Liver (tissue), 9 donors: Measurements from ENCODE around the gene GGCT. TPM values are rescaled to one million over a fixed set of nuclear protein-coding genes. Genes with fewer than 3 reads are reported as not detected.

Experiments used
- DNase-seq: peaks from one replicate; pipeline ENCODE4 v3.0.0-alpha.2; 2017; ENCODE audit warnings: low spot score
- H3K27ac ChIP-seq, 2 donors: one replicate each; pipeline ENCODE4 v1.7.0; 2013; ENCODE audit warnings: inconsistent platforms in 2 of 2, low read length in 2 of 2, control low read depth in 1 of 2, low read depth in 1 of 2, mild to moderate bottlenecking in 1 of 2
- H3K27me3 ChIP-seq, 4 donors: one replicate each; pipeline versions ENCODE4 v1.6.1 to v1.7.0; 2013; ENCODE audit warnings: low read length in 3 of 4, inconsistent platforms in 1 of 4, mild to moderate bottlenecking in 1 of 4, moderate library complexity in 1 of 4; ENCODE audit not compliant: control insufficient read depth in 4 of 4, insufficient read depth in 4 of 4
- H3K36me3 ChIP-seq, 4 donors: one replicate each; pipeline versions ENCODE4 v1.6.1 to v1.7.0; 2013; ENCODE audit warnings: low read length in 3 of 4, mild to moderate bottlenecking in 3 of 4, low read depth in 1 of 4, moderate library complexity in 1 of 4; ENCODE audit not compliant: control insufficient read depth in 4 of 4, insufficient read depth in 3 of 4
- H3K4me1 ChIP-seq, 4 donors: one replicate each; pipeline versions ENCODE4 v1.6.1 to v1.7.0; 2013; ENCODE audit warnings: low read length in 3 of 4, mild to moderate bottlenecking in 3 of 4, moderate library complexity in 1 of 4; ENCODE audit not compliant: control insufficient read depth in 4 of 4, insufficient read depth in 4 of 4
- H3K4me3 ChIP-seq, 3 donors: one replicate each; pipeline versions ENCODE4 v1.6.1 to v1.7.0; 2013; ENCODE audit warnings: low read length in 3 of 3, control low read depth in 1 of 3, low read depth in 1 of 3, mild to moderate bottlenecking in 1 of 3
- H3K9ac ChIP-seq, 2 donors: one replicate each; pipeline ENCODE4 v1.7.0; 2013; ENCODE audit warnings: low read length in 2 of 2, mild to moderate bottlenecking in 2 of 2, moderate library complexity in 2 of 2, control low read depth in 1 of 2, low read depth in 1 of 2
- H3K9me3 ChIP-seq, 4 donors: one replicate each; pipeline versions ENCODE4 v1.6.1 to v1.7.0; 2013; ENCODE audit warnings: low read length in 3 of 4; ENCODE audit not compliant: control insufficient read depth in 4 of 4
- ATF3 ChIP-seq: IDR thresholded peaks from 2 replicates; pipeline ENCODE4 v1.6.1; 2016; ENCODE audit warnings: antibody characterized with exemption
- EGR1 ChIP-seq, 2 donors: IDR thresholded peaks; 2 replicates each; pipeline ENCODE4 v1.6.1; 2016 to 2018; ENCODE audit warnings: antibody characterized with exemption in 2 of 2, low read depth in 2 of 2
- FOXA1 ChIP-seq: IDR thresholded peaks from 2 replicates; pipeline ENCODE4 v1.6.1; 2016; ENCODE audit warnings: antibody characterized with exemption
- FOXA2 ChIP-seq: IDR thresholded peaks from 2 replicates; pipeline ENCODE4 v1.6.1; 2016; ENCODE audit warnings: antibody characterized with exemption
- GABPA ChIP-seq, 2 donors: IDR thresholded peaks in 1 of 2; conservative IDR thresholded peaks in 1 of 2; 2 replicates each; pipeline ENCODE4 v1.6.1; 2016; ENCODE audit warnings: antibody characterized with exemption in 2 of 2, mild to moderate bottlenecking in 1 of 2, moderate library complexity in 1 of 2
- HNF4A ChIP-seq, 2 donors: conservative IDR thresholded peaks; 2 replicates each; pipeline ENCODE4 v1.6.1; 2016; ENCODE audit warnings: antibody characterized with exemption in 2 of 2, mild to moderate bottlenecking in 2 of 2
- HNF4G ChIP-seq: IDR thresholded peaks from 2 replicates; pipeline ENCODE4 v1.6.1; 2016; ENCODE audit warnings: antibody characterized with exemption
- MAX ChIP-seq: IDR thresholded peaks from 2 replicates; pipeline ENCODE4 v1.6.1; 2016; ENCODE audit warnings: antibody characterized with exemption
- NR2F2 ChIP-seq: IDR thresholded peaks from 2 replicates; pipeline ENCODE4 v1.6.1; 2016; ENCODE audit warnings: antibody characterized with exemption
- RAD21 ChIP-seq, 2 donors: IDR thresholded peaks; 2 replicates each; pipeline ENCODE4 v1.6.1; 2016; ENCODE audit warnings: antibody characterized with exemption in 2 of 2, mild to moderate bottlenecking in 2 of 2
- REST ChIP-seq: IDR thresholded peaks from 2 replicates; pipeline ENCODE4 v1.6.1; 2016; ENCODE audit warnings: antibody characterized with exemption, mild to moderate bottlenecking
- RXRA ChIP-seq, 2 donors: IDR thresholded peaks; 2 replicates each; pipeline ENCODE4 v1.6.1; 2017 to 2018; ENCODE audit warnings: antibody characterized with exemption in 2 of 2, mild to moderate bottlenecking in 1 of 2
- SP1 ChIP-seq: IDR thresholded peaks from 2 replicates; pipeline ENCODE4 v1.6.1; 2018; ENCODE audit warnings: antibody characterized with exemption, mild to moderate bottlenecking
- TAF1 ChIP-seq: conservative IDR thresholded peaks from 2 replicates; pipeline ENCODE4 v1.6.1; 2016; ENCODE audit warnings: antibody characterized with exemption, mild to moderate bottlenecking
- YY1 ChIP-seq: IDR thresholded peaks from 2 replicates; pipeline ENCODE4 v1.6.1; 2016; ENCODE audit warnings: antibody characterized with exemption, mild to moderate bottlenecking
- ZBTB33 ChIP-seq: IDR thresholded peaks from 2 replicates; pipeline ENCODE4 v1.6.1; 2016; ENCODE audit warnings: antibody characterized with exemption
- WGBS: extraction: QIAGEN DNeasy Blood & Tissue Kit; methylation state at CpG from one replicate; pipeline ENCODE4 v1.1.7; 2013; 5-methylcytosine and 5-hydroxymethylcytosine counted together
- polyA plus RNA-seq, 2 donors: library from polyadenylated mRNA; stranded (reverse) in 1 of 2; unstranded in 1 of 2; fragments of 200-250 nt in 1 of 2; fragments of >200 nt in 1 of 2; fragmentation: Nextera tagmentation in 1 of 2; extraction: Ambion mirVana in 1 of 2; gene quantifications; one replicate each; pipeline versions ENCODE4 v1.2.1 to v1.2.3, GENCODE V29; 2013 to 2015
- total RNA-seq, 2 donors: library from RNA; depleted of rRNA; stranded (reverse); fragments of >200 nt; gene quantifications; one replicate each; pipeline ENCODE4 v1.2.3, GENCODE V29; 2014
- donor health status: healthy.
- donor health status: healthy.
- donor health status: healthy.
- donor health status: healthy.
- donor health status: healthy.

Gene GGCT
- total and polyA plus RNA-seq, 4 donors = 11.0 to 22.5 (median 21.3) TPM

GRCh38 chr7:30478349-30479201 is 26.1 kb downstream of the GGCT start, which contains the start of gene NOD1:
TSS of gene NOD1 (minus strand) at chr7:30478784. CDS start at chr7:30456921, 21,863 bp downstream.
- TF ChIP-seq YY1 (peak; percentile 10), NR2F2 (no peak), FOXA1 (no peak), FOXA2 (no peak)
- H3K4me1 ChIP-seq = peaks cover 0 to 19% (median 13%) of the 10 kb centered on the region in 4 donors
- H3K4me3 ChIP-seq = peak within 1 kb of the TSS; percentile 76 to 91 (median 84)
- H3K36me3 ChIP-seq = no peaks in the 10 kb centered on the region
- under 1% methylated on average over 77 of the region's 77 CpGs for WGBS
- H3K27me3 ChIP-seq = no peaks in the 10 kb centered on the region
- no peaks in the 10 kb centered on the region for H3K9me3 ChIP-seq
- DNase-seq = peak; percentile 73
- peak within 1 kb of the TSS; percentile 91 to 93 for H3K27ac ChIP-seq
- peak within 1 kb of the TSS; percentile 84 to 85 for H3K9ac ChIP-seq

GRCh38 chr7:30476459-30477145 is 28.0 kb downstream of the GGCT start:
- H3K9ac ChIP-seq = no peak overlapping the region

GRCh38 chr7:30475580-30475979 is 29.0 kb downstream of the GGCT start:
- Histone ChIP-seq H3K9ac (no peak overlapping the region), H3K36me3 (no peaks in the 10 kb centered on the region), H3K4me3 (no peak overlapping the region), H3K27ac (peak overlapping the region in 1 of 2 donors; percentile 36), H3K4me1 (peaks cover 0 to 19% (median 14%) of the 10 kb centered on the region in 4 donors), H3K27me3 (no peaks in the 10 kb centered on the region), H3K9me3 (no peaks in the 10 kb centered on the region)
- WGBS = 53% methylated on average over 6 of the region's 6 CpGs
- DNase-seq = no peak
- no peak for TF ChIP-seq TAF1
- TF ChIP-seq EGR1 (IDR thresholded peaks at IDR 0.05; ENCODE audit: low read depth in 2 of 2) = no peak
- TF ChIP-seq REST = no peak
- no peak for TF ChIP-seq NR2F2
- TF ChIP-seq GABPA (IDR thresholded peaks at IDR 0.05 in 1 of 2, conservative IDR thresholded peaks at IDR 0.05 in 1 of 2) = no peak
- no peak for TF ChIP-seq HNF4G
- no peak for TF ChIP-seq RAD21 (IDR thresholded peaks at IDR 0.05)
- TF ChIP-seq FOXA1 = no peak
- no peak for TF ChIP-seq YY1
- no peak for TF ChIP-seq RXRA (IDR thresholded peaks at IDR 0.05)
- no peak for TF ChIP-seq FOXA2
- TF ChIP-seq SP1 = no peak
- TF ChIP-seq HNF4A (conservative IDR thresholded peaks at IDR 0.05) = no peak
- no peak for TF ChIP-seq ZBTB33
- TF ChIP-seq ATF3 = no peak
- no peak for TF ChIP-seq MAX

More at GRCh38 chr7:30476459-30477145, 28.0 kb downstream of the GGCT start:
- DNase-seq = no peak
- Histone ChIP-seq H3K9me3 (no peaks in the 10 kb centered on the region), H3K4me3 (no peak overlapping the region), H3K4me1 (peaks cover 0 to 19% (median 13%) of the 10 kb centered on the region in 4 donors), H3K27me3 (no peaks in the 10 kb centered on the region), H3K27ac (peak overlapping the region; percentile 47 to 91), H3K36me3 (no peaks in the 10 kb centered on the region)
- WGBS = 79% methylated on average over 10 of the region's 10 CpGs
- no peak for TF ChIP-seq ATF3
- TF ChIP-seq RAD21 (IDR thresholded peaks at IDR 0.05) = no peak
